NCI-H146 (cell line): ENCODE measurements around the gene RHNO1.

ENCODE experiments used
- DNase-seq: peaks from one replicate; lab custom pipeline; 2025; lab: John Stamatoyannopoulos, UW

The RHNO1 gene, protein sequence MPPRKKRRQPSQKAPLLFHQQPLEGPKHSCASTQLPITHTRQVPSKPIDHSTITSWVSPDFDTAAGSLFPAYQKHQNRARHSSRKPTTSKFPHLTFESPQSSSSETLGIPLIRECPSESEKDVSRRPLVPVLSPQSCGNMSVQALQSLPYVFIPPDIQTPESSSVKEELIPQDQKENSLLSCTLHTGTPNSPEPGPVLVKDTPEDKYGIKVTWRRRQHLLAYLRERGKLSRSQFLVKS

DNA sequence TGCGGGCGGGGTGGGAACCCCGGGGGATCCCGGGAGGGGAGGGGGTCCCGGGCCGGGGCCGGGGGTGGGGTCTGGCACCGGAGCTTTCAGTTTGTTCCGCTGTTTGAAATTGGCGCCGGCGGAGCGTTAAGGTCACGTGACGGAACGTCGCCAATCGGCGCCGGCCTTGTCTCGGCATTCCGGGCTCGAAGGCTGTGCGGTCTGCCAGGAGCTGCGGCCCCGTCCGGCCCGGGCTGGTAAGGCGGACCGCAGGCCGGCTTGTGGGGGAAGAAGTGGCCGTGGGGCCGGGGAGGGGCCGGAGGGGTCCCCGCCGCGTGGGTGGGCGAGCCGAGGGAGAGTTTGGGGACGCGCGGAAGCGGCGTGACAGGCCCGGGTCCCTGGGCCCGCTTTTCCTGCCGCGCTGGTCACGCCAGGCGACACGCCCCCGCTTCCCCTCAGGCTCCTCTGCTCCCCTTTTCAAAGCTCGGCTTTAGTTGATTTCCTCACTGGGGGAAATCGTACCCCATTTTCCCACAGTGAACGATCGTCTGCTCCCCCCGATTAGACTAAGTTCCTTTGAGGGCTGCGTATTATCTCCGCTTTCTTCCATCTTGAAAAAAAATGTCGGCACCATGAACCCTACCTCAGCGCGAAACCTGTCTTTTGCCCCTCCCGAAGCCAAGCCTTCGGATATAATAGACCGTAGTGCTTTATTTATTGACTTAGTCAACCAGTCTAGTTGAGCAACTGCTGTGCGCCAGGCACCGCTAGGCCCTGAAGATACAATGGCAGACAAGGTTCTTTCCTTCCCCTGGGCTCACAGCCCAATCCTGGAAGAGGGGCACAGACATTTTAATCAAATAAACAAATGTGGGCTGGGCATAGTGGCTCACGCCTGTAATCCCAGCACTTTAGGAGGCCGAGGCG is at the start of gene RHNO1, which contains the start of gene FOXM1:
TSS of gene RHNO1 (plus strand) at position 177 of the 906 bp plus-strand sequence. CDS start 8,144 bp downstream, outside the sequence.
TSS of gene FOXM1 (minus strand) at position 128 of the 906 bp plus-strand sequence. CDS start 2,696 bp downstream, outside the sequence.
- DNase-seq, result peak; percentile 93

DNA sequence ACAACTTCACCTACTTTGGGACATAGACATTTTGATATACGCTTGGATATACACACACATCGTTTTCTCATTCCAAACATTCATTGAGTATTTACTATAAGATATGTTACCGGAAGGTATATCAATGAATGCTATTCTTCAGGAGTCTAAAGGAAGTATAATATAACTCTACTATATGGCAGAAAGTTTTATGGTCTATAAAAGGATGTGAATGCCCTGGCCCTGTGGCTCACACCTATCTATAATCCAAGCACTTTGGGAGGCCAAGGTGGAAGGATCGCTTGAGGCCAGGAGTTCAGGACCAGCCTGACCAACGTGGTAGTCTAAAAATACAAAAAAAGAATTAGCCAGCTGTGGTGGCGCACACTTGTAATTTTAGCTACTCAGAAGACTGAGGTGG is 47.7 kb upstream of the RHNO1 start:
- DNase-seq, result no peak

DNA sequence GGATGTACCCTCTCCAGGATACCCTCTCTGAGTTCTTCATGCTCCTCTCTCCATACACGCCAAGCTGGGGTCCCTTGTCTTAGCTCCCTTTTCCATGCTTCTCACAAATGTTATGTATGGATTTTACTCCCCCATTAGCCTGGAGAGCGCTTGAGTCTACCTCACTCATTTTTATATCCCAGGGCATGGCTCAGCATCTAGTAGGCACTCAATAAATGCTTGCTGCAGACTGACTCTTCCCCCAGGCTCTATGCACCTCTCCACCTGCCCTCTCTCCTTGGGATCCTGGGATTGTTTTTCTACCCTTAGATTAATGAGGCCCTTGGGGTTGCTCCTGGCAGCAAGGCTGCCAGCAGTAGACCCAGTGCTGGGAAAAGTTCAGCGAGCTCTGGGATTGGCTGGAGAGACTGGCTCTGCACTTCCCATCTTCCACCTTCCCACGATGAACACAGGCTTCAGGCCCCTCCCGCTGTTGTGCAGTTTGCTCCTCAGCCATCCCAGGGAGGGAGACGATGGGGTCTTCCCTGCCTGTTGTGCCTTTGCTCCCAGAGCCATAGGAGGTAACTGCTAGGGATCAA is 44.4 kb upstream of the RHNO1 start:
- DNase-seq, result no peak

DNA sequence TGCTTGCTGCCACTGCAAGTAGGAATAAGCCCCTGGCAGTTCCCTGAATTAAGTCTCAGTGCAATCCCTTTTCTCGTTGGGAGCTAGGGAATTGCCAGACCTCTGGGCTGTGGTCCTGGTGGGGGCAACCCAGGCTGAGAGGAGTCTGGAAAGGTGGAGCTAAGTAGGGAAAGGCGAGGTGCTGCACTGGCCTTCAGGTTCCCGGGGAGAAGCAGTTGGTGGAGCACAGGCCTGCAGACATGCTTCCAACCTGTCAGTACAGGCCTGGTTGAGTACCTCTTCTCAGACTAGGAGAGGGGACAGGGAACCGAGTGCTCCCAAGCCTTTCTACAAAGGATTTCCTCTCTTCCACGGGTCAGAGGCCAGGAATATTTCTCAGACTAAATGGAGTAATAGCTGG is 43.7 kb upstream of the RHNO1 start:
- DNase-seq, result no peak

DNA sequence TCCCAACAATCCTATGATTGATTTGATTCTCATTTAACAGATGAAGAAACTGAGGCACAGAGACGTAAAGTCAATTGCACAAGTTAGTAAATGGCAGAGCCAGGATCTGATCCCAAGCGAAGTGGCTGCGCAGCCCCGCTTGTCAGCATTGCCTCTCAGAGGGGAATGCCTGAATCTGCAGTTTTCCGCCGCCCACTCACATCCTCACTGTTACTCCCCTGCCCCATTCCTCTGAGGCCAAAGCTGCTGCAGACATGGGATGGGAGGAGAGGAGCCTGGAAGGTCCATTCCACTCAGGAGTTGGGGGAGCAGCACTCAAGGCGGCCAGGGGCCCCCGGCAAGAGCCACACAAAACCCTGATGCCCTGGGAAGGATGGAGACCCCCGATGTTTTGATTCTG is 43.2 kb upstream of the RHNO1 start:
- no peak for DNase-seq

DNA sequence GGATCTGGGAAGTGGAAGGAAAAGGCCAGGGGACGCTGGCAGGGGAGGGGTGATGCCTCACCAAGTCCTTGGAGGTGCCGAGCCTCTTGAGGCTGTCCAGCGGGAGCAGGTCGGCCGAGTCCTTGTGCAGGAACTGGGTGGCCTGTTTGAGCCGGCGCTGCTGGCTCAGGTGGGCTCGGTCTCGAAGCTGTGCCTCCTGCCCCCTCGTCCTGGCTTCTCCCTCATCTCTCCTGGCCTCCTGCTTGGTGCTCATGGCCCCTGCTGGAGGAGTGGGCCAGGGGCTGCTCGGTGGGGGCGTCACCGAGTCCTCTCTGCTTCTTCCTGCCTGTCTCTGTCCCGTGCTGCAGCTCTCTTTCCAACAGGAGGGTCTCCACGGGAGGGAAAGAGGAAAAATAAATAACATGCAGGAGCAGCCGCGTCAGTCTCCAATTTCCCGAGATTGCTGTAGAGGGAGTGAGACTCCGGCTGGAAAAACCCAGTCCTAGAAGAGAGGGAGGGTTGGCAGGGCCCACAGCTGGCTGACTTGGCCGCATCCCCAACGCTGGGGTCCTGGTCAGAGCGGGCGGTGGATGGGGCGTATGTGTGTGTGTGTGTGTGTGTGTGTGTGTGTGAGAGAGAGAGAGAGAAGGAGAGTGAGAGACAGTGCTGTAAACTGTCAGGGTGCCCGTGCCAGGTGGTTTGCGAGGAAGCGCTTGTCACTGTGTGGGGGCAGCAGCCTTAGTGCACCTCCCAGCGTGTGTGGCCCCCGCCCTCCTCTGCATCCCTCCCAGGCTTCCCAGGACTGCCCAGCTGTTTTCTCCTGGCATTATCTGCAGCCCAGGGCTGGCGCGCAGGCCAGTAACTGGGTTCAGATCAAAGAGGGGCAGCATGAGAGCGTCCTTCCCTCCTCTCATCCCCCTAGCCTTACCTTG is 42.2 kb upstream of the RHNO1 start, which contains the start of gene NRIP2:
TSS of gene NRIP2 (minus strand) at position 455 of the 911 bp plus-strand sequence. CDS start at position 403, 52 bp downstream.
- peak; percentile 37 for DNase-seq

DNA sequence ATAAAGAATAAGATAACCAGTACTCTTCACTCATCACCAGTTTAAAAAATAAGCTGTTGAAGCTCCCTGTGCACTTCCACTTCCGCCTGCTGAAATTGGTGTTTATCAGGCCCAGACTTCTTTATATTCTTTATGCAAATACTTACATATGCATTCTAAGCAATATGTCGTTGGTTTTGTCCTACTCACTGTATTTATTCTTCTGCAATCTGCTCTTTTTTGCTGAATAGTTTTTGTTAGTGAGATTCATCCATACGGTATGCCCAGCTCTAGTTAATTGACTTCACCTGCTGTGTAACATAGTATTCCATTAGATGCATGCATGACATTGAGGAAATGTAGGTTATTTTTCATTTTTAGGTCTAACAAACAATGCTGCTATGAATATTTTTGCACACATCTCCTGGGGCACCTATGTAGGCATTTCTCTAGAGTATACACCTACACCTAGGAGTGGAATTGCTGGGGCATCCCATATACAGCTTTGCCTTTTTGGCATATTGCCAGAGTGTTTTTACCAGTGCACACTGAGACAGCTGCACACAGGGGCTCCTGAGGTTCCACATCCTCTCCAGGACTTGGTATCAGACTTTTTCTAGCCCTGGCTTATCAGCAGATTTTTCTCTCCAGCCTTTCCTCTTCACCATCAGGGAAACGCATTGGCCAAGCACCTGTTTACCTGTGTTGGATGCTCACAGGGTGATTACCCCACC is 41.2 kb upstream of the RHNO1 start:
- DNase-seq, result peak; percentile 62

DNA sequence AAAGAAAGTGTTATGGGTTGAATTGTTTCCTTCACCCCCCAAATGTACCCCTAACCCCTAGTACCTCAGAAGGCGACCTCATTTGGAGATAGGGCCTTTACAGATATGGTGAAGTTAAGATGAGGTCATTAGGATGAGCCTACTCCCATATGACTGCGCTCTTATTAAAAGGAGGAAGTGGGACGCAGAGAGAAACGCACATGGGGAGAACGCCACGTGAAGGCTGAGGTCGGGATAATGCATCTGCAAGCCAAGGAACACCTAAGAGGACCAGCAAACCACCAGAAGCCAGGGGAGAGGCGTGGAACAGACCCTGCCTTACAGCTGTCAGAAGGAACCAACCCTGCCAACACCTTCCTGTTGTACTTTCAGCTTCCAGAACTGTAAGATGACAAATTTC is 40.4 kb upstream of the RHNO1 start:
- DNase-seq, result no peak

DNA sequence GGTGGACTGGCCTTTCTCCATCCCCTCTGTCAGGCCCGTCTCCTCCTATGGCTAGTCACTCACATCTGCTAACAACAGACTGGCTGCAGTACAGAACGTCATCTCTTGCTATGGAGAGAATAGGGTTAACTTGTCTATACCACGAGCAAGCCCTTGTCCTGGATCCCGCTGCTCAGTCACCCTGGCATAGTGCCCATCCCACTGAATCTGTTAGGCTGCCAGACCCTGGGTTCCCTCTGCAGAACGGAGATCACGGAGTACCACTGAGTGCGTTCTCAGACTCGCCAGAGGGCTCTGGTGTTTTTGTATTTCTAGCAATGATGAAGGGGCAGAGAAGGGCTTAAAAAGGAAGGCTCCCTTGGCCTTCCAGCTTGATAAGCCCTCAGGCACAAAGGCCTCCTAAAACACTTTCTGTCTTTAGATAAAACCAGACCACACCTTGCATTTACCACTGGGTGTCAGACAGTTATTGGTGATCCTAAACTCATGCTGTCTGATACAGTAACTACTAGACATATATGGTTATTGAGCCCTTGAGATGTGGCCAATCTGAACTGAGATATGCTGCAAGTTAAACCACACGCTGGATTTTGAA is 35.9 kb upstream of the RHNO1 start:
- DNase-seq, result no peak

DNA sequence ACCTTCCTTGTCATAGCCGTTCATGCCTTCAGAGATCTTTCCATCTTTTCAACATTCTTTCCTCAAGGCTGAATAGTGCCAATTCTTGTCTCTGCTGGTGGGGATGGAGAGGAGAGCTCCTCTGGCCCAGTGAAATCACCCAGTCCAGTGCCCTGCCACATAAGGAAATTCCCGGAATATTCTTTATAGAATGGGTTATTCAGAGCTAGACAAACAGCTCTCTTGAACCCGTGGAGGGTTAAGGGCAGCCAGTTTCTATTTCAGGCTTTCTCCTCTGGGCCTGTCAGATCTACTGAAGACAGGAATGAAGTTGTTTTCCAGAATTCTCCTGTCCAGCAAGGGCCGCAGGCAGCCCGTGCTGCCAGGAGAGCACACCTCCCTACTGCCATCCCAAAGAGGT is 34.1 kb upstream of the RHNO1 start:
- no peak for DNase-seq

DNA sequence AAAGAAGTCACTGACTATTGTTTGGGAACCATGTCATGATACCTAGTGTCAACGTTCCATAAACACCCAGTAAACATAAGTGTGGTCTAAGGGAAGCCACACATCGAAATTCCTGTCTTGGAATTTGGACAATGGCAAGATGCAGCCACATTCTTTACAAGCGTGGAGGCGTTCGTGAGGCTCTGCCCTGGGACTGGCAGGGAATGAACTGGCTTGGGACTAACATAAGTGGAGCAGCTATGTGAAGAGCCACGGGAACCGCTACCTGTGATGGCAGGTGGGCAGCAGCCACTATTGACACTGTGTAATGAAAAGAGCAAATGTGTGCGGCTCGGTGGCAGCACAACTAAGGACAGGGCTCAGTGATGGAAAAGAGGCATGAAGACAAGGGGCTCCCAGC is 32.2 kb upstream of the RHNO1 start:
- DNase-seq, result no peak

DNA sequence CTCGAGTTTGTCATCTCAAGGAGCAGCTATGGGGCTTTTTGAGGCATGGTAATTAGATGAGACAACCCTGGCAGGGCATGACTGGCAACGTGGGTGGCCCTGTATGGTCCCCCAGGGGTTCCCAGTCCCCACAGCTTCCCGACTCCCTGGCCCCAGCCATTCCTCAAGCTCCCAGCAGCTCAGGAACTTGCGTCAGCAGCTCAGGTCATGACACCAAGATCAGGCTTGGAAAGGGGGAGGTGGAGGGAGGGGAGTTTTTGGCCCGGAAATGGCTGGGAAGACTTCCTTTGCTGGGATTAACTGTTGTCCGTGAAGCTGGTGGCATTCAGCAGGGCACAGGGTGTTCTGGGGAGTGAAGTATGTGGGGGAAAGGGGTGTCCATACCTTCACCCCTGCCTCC is 31.7 kb upstream of the RHNO1 start:
- DNase-seq, result no peak

DNA sequence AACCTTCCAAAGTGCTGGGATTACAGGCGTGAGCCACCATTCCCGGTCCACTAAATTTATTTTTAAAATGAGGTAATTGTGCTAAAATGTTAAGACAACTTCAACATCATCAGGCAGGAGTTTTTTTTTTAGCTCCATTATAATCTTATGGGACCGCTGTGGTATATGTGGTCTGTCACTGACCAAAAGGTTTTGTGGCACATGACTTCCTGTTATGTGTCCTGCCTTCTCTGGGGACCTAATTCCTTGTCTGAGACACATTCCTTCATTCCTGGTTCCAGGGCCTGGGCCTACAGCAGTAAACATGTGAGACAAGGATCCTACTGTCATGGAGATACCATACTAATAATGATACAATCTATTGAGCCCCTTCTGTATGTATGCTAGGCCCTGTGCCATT is 25.1 kb upstream of the RHNO1 start:
- no peak for DNase-seq

DNA sequence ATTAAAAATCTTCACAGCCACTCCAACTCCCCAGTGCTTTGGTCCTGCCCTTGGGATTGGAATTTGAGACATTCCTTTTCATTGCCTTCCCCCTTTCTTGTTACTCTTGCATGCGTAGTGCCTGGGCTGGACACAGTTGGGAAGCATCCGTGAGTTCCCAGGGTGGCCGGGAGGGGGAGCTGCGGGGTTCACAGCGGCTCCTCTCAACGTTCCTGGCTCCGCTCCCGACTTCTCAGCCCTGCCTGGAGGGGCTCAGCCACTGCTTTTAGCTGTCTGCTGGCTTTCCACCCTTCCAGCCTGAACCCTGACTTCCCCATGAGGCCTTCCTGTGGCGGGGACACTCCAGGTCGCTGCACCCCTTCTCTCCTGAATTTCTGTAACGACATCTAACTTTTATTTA is 23.4 kb upstream of the RHNO1 start:
- peak; percentile 73 for DNase-seq

DNA sequence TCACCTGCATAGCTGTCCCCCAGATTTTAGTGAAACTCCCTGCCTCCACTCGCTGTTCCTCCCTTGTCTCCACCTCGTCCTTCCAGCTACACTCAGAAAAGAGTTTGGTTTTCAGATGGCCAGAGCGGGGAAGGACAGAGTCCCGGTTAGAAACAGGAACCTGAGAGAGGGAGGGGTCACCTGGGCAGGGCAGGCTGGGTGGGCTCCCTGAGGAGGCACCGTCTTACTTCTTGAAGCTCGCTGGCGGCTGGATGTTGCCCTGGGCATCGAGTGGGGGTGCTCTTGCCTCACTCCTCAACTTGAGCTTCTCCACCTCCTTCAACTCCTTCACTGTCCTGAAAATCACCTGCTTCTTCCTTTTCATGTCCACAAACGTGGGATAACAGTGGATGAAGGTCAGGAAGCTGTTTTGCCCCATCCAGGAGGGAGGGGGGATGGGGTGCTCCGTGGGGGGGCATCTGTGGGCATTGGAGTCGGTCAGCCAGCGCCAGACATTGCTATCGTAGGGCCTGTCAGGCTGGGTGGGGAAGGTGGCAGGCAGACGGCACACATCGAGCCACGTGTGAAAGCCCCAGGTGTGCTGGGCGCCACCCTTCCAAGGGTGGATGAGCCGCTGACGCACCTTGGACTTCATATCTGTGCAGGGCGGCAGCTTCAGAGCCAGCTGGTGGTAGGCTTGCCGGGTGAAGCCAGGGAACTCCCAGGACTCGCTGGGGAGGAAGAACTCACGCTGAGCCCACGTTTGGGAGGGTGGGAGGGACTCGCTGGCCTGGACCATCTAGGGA is 22.2 kb upstream of the RHNO1 start:
- DNase-seq, result no peak

DNA sequence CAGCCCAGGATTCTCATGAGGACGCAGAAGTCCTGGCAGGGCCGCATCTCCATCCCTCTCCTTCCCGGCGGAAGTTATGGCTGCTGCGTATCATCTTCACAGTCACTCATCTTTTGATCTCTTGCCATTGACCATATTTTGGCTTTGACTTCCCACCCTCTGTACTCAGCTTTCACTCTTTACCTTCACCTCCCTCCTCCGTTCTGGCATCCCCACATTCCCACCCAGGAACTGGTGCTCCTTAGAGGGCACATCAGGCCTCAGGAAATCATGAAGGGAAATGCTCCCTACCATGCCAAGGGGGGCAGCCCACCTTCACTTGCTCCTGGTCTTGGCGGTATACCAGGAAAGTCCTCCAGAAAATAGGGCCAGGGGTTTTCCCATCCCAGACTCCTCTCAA is 21.5 kb upstream of the RHNO1 start:
- no peak for DNase-seq

DNA sequence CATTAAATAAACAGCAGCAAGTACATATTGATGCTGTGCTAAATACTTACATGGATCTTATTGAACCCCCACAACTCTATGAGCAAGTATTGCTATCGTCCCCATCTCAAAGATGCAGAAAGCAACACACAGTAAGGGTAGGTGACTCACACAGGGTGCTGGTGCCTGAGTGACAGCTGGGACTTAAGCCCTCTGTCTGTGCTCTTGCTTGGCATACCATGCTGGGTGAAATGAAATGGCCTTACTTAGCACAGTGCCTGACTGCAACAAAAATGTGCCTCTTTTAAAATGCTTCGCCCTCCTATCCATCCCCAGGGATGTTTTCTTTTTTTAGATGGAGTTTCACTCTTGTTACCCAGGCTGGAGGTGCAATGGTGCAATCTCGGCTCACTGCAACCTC is 21.0 kb upstream of the RHNO1 start:
- no peak for DNase-seq

DNA sequence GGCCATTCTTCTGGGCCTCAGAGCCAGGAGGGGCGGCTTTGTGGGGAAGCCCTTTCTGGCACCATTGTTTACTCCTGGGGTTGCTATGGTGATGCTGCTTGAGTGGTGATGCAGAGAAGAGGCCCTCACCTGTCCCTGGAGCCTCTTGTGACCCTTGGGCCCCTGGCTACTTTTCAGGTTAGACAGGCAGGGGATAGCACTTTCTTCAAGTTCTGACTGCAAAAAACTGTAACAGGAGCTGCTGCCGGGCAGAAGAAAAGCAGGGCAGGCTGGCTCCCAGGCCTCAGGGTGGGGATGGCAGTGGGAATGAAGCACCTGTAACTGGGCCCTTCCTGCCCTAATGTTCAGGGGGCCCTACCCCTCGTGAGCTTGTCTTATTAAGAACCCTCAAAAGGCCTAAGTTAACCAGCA is 20.0 kb upstream of the RHNO1 start, which contains the start of gene TEX52:
TSS of gene TEX52 (minus strand) at position 19 of the 411 bp plus-strand sequence. CDS start at position 6, 13 bp downstream.
- DNase-seq, result peak; percentile 71

DNA sequence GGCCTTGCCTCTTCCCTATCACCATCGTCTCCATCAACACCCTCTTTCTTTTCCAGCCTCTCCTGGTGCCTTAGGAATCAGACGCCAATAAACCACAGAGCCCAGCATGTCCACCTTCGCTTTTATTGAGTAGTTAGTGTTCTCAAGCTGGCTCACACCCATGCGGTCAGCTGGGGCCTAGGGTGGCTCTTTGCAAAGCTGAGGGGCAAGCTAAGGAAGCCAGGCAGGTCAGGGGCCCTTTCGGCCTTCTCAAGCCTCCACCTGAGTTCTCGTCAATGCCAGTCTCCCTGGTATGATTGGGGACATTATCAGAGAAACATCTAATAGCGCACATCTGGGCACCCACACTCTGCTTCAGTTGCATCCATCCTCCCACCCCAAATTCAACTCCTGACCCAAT is 19.4 kb upstream of the RHNO1 start:
- DNase-seq, result no peak

DNA sequence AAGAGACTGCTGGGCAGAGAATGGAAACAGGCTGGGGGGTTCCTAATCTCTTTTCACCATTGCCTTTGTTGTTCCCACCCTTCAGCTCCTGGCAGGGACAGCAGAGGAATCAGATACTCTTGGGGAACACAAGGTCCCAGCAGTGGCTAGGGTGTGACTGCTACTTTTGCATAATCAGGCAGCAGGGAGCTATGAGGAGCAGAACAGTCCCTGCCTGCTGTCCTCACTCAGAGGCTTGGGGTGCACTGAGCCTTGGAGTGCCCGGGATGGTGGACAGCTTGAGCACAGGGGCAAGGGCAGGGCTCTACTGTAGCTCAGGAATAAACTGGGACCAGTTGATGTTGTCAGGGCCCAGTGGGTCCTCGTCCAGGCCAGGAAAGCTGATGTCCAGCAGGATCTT is 18.7 kb upstream of the RHNO1 start:
- DNase-seq, result no peak
